HEK293T (cell line): Measurements from ENCODE around the gene CABLES2.

ENCODE experiments used
- ARNT ChIP-seq: fragments of 450-650 bp; IDR thresholded peaks from 2 replicates; pipeline ENCODE4 v1.6.1; 2017; ENCODE audit warnings: mild to moderate bottlenecking
- BHLHE40 ChIP-seq: fragments of 450-650 bp; IDR thresholded peaks from 2 replicates; pipeline ENCODE4 v1.6.1; 2016; ENCODE audit warnings: mild to moderate bottlenecking, moderate library complexity, borderline replicate concordance
- ELF4 ChIP-seq: fragments of 450-650 bp; IDR thresholded peaks from 2 replicates; pipeline ENCODE4 v1.6.1; 2017; ENCODE audit warnings: antibody characterized with exemption
- FOXA1 ChIP-seq: fragments of 450-650 bp; IDR thresholded peaks from 2 replicates; pipeline ENCODE4 v1.6.1; 2016; ENCODE audit warnings: mild to moderate bottlenecking
- FOXK2 ChIP-seq: fragments of 450-650 bp; IDR thresholded peaks from 2 replicates; pipeline ENCODE4 v1.6.1; 2016; ENCODE audit warnings: mild to moderate bottlenecking
- FOXM1 ChIP-seq: fragments of 450-650 bp; IDR thresholded peaks from 2 replicates; pipeline ENCODE4 v1.6.1; 2017; ENCODE audit warnings: mild to moderate bottlenecking, borderline replicate concordance
- HDGF ChIP-seq: fragments of 450-650 bp; IDR thresholded peaks from 2 replicates; pipeline ENCODE4 v1.6.1; 2017; ENCODE audit warnings: antibody characterized with exemption, borderline replicate concordance
- NFRKB ChIP-seq: fragments of 450-650 bp; IDR thresholded peaks from 2 replicates; pipeline ENCODE4 v1.6.1; 2016; ENCODE audit warnings: mild to moderate bottlenecking, moderate library complexity
- SP1 ChIP-seq: fragments of 450-650 bp; IDR thresholded peaks from 2 replicates; pipeline ENCODE4 v1.6.1; 2017
- SUZ12 ChIP-seq: fragments of 450-650 bp; IDR thresholded peaks from 2 replicates; pipeline ENCODE4 v1.6.1; 2016; ENCODE audit warnings: mild to moderate bottlenecking
- TARDBP ChIP-seq: fragments of 450-650 bp; IDR thresholded peaks from 2 replicates; pipeline ENCODE4 v1.6.1; 2016
- ZNF384 ChIP-seq: fragments of 450-650 bp; IDR thresholded peaks from 2 replicates; pipeline ENCODE4 v1.6.1; 2016
- TF ChIP-seq, protein P1 (sequence below): fragments of 450-650 bp; IDR thresholded peaks from 2 replicates; pipeline ENCODE4 v1.6.1; 2016

DNA sequence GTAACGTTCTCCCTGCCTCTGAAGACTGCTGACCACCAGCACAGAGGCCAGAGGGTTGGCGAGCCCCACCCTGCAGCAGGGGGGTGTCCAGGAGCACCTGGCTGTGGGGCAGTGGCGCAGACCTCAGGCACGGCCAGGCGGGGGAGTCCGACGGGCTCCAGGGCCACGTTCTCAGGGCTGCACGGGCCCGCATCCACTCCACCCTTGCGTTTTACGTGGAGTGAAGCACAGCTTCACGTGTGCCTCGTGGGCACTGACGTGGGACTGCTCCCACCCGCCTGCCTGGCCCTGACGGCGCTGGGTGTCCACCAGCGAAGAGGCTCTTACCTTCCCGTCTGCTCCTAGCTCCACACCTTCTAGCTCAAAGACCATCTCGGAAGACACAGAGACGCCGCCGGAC, 13.3 kb downstream of the CABLES2 start:
- TF ChIP-seq ARNT (no peak), SP1 (no peak), ZNF384 (no peak), ELF4 (no peak), FOXM1 (no peak), FOXA1 (no peak), FOXK2 (no peak), NFRKB (no peak), BHLHE40 (no peak), TARDBP (no peak), SUZ12 (no peak), HDGF (no peak)
- TF ChIP-seq, protein P1, sequence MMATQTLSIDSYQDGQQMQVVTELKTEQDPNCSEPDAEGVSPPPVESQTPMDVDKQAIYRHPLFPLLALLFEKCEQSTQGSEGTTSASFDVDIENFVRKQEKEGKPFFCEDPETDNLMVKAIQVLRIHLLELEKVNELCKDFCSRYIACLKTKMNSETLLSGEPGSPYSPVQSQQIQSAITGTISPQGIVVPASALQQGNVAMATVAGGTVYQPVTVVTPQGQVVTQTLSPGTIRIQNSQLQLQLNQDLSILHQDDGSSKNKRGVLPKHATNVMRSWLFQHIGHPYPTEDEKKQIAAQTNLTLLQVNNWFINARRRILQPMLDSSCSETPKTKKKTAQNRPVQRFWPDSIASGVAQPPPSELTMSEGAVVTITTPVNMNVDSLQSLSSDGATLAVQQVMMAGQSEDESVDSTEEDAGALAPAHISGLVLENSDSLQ, result no peak
